Measurements from ENCODE around the gene LARGE2.

Gene LARGE2

GRCh38 chr11:45930951-45931570 lies 8.6 kb downstream of the LARGE2 start:
- FAIRE-seq, result no peak

GRCh38 chr11:45931739-45932138 lies 9.3 kb downstream of the LARGE2 start:
- no peak for FAIRE-seq

- FAIRE-seq, result no peak
Measured at GRCh38 chr11:45932217-45932616, 9.8 kb downstream of the LARGE2 start.

GRCh38 chr11:45933131-45933831 lies 10.8 kb downstream of the LARGE2 start:
- no peak for FAIRE-seq

GRCh38 chr11:45933846-45934579 lies 11.6 kb downstream of the LARGE2 start:
- no peak for FAIRE-seq

GRCh38 chr11:45934580-45935318 lies 12.3 kb downstream of the LARGE2 start:
- FAIRE-seq, result no peak

- FAIRE-seq, result no peak
Measured at GRCh38 chr11:45935349-45936064, 13.1 kb downstream of the LARGE2 start.

GRCh38 chr11:45936511-45937054 lies 14.1 kb downstream of the LARGE2 start:
- FAIRE-seq, result no peak

GRCh38 chr11:45937916-45938315 lies 15.5 kb downstream of the LARGE2 start:
- no peak for FAIRE-seq

GRCh38 chr11:45939836-45940235 lies 17.4 kb downstream of the LARGE2 start:
- no peak for FAIRE-seq

GRCh38 chr11:45941285-45941684 lies 18.8 kb downstream of the LARGE2 start:
- no peak for FAIRE-seq

GRCh38 chr11:45942381-45942780 lies 19.9 kb downstream of the LARGE2 start:
- no peak for FAIRE-seq

GRCh38 chr11:45945397-45945999 lies 23.0 kb downstream of the LARGE2 start:
- no peak for FAIRE-seq

- FAIRE-seq, result no peak
Measured at GRCh38 chr11:45947885-45948284, 25.4 kb downstream of the LARGE2 start.

GRCh38 chr11:45948356-45948755 lies 25.9 kb downstream of the LARGE2 start:
- FAIRE-seq, result no peak

GRCh38 chr11:45949992-45950407 lies 27.5 kb downstream of the LARGE2 start:
- no peak for FAIRE-seq

GRCh38 chr11:45959851-45960250 lies 37.4 kb downstream of the LARGE2 start:
- no peak for FAIRE-seq

GRCh38 chr11:45960387-45961095 lies 38.1 kb downstream of the LARGE2 start:
- FAIRE-seq, result peak; percentile 93

GRCh38 chr11:45961751-45962240 lies 39.3 kb downstream of the LARGE2 start:
- no peak for FAIRE-seq

- peak; percentile 54 for FAIRE-seq
Measured at GRCh38 chr11:45964911-45965389, 42.5 kb downstream of the LARGE2 start.

GRCh38 chr11:45967506-45967905 lies 45.0 kb downstream of the LARGE2 start:
- no peak for FAIRE-seq

Measured in endometrium (tissue), 2 donors.